IPS-18a (cell line): ENCODE results near the gene SEC16B.

ENCODE experiments used
- H3K27ac ChIP-seq: one replicate; pipeline ENCODE4 v1.5.1; 2013; ENCODE audit warnings: low read length
- H3K27me3 ChIP-seq: one replicate; pipeline ENCODE4 v1.6.1; 2013; ENCODE audit warnings: mild to moderate bottlenecking, low read length; ENCODE audit not compliant: control insufficient read depth, insufficient read depth
- H3K36me3 ChIP-seq: one replicate; pipeline ENCODE4 v1.6.1; 2013; ENCODE audit warnings: low read depth, low read length; ENCODE audit not compliant: control insufficient read depth
- H3K4me1 ChIP-seq: one replicate; pipeline ENCODE4 v1.6.1; 2013; ENCODE audit warnings: low read depth, low read length; ENCODE audit not compliant: control insufficient read depth
- H3K4me3 ChIP-seq: one replicate; pipeline ENCODE4 v1.5.1; 2013; ENCODE audit warnings: low read length
- H3K9ac ChIP-seq: one replicate; pipeline ENCODE4 v1.6.1; 2013; ENCODE audit warnings: mild to moderate bottlenecking, low read length, moderate library complexity
- H3K9me3 ChIP-seq: one replicate; pipeline ENCODE4 v1.6.1; 2013; ENCODE audit warnings: low read depth, low read length; ENCODE audit not compliant: control insufficient read depth

SEC16B gene

GRCh38 chr1:177937174-177937770 lies 32.6 kb downstream of the SEC16B start:
- Histone ChIP-seq H3K9ac (no peak overlapping the region), H3K27ac (no peak overlapping the region), H3K36me3 (no peaks in the 10 kb centered on the region), H3K4me3 (no peak overlapping the region), H3K9me3 (no peaks in the 10 kb centered on the region), H3K27me3 (no peaks in the 10 kb centered on the region), H3K4me1 (no peaks in the 10 kb centered on the region)

GRCh38 chr1:177935638-177936415 lies 34.0 kb downstream of the SEC16B start:
- H3K36me3 ChIP-seq: no peaks in the 10 kb centered on the region
- H3K4me3 ChIP-seq: no peak overlapping the region
- no peaks in the 10 kb centered on the region for H3K9me3 ChIP-seq
- no peaks in the 10 kb centered on the region for H3K4me1 ChIP-seq
- no peak overlapping the region for H3K27ac ChIP-seq
- H3K9ac ChIP-seq: no peak overlapping the region
- no peaks in the 10 kb centered on the region for H3K27me3 ChIP-seq

DNA sequence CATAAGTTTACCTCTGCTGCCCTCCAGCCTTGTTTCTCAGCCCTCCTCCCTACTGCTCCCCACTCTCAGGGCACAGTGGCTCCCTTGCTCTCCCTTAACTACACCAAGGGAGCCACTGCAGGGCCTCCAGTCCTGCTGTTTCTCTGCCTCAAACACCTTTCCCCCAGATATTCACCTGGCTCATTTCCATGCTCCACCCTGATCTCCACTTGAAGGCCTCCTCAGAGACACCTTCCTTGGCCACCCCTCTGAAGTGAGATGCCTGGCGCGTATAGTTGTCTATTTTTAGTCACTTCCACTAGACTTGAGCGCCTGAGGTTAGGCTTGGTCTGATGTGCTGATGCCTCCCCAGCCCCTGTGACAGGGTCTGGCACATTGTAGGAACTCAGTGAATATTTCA lies 34.9 kb downstream of the SEC16B start:
- Histone ChIP-seq H3K27ac (no peak overlapping the region), H3K4me1 (no peaks in the 10 kb centered on the region), H3K27me3 (no peaks in the 10 kb centered on the region)

GRCh38 chr1:177934461-177934860 lies 35.4 kb downstream of the SEC16B start:
- no peak overlapping the region for H3K4me3 ChIP-seq
- H3K36me3 ChIP-seq: no peaks in the 10 kb centered on the region
- no peak overlapping the region for H3K27ac ChIP-seq
- H3K9ac ChIP-seq: no peak overlapping the region
- H3K4me1 ChIP-seq: no peaks in the 10 kb centered on the region
- H3K9me3 ChIP-seq: no peaks in the 10 kb centered on the region
- no peaks in the 10 kb centered on the region for H3K27me3 ChIP-seq

More for the DNA sequence above, 34.9 kb downstream of the SEC16B start:
- H3K4me3 ChIP-seq: no peak overlapping the region
- no peak overlapping the region for H3K9ac ChIP-seq
- no peaks in the 10 kb centered on the region for H3K36me3 ChIP-seq
- H3K9me3 ChIP-seq: no peaks in the 10 kb centered on the region

- Histone ChIP-seq H3K4me1 (peaks cover 2% of the 10 kb centered on the region), H3K27ac (no peak overlapping the region), H3K9me3 (no peaks in the 10 kb centered on the region), H3K4me3 (no peak overlapping the region), H3K27me3 (no peaks in the 10 kb centered on the region), H3K36me3 (no peaks in the 10 kb centered on the region), H3K9ac (no peak overlapping the region)
Observed at GRCh38 chr1:177933881-177934280, 36.0 kb downstream of the SEC16B start.

DNA sequence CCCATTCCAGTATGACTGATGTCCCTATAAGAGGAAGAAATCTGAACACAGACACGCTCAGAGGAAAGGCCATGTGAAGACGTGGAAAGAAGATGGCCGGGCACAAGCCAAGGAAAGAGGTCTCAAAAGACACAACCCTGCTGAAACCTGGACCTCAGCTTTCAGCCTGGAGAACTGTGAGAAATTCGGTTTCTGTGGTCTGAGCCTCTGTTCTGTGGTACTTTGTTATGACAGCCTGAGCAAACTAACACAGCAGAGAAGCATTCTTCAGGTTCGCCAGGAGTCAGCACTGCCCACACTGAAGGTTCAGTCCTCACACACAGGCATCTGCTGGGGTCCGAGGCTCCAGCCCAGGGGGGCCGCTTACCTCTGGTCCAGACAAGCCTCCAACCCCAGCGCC lies 37.7 kb downstream of the SEC16B start:
- Histone ChIP-seq H3K4me3 (no peak overlapping the region), H3K27me3 (no peaks in the 10 kb centered on the region), H3K9me3 (no peaks in the 10 kb centered on the region), H3K27ac (no peak overlapping the region), H3K4me1 (peaks cover 8% of the 10 kb centered on the region), H3K36me3 (no peaks in the 10 kb centered on the region), H3K9ac (no peak overlapping the region)

DNA sequence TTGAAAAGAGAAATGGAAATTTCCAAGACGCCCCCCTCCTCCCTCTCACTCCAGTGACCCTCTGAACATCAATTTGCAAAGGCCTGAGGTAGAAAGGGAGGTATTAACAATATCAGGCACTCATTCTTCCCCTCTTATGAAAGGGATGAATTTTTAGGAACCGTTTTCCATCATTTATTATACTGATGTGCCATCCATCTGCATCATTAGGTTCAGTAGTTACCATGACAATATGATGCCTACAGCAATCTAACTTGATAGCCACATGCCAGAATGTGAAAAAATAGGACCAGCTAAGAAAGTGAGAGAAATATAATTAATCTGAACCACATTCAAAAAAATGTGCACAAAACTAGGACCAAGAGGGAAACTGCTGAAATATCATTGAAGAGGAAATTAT lies 40.9 kb downstream of the SEC16B start:
- Histone ChIP-seq H3K9me3 (no peaks in the 10 kb centered on the region), H3K4me1 (peaks cover 8% of the 10 kb centered on the region), H3K9ac (no peak overlapping the region), H3K27ac (no peak overlapping the region), H3K36me3 (no peaks in the 10 kb centered on the region), H3K4me3 (no peak overlapping the region), H3K27me3 (no peaks in the 10 kb centered on the region)

- Histone ChIP-seq H3K27ac (no peak overlapping the region), H3K4me3 (no peak overlapping the region), H3K27me3 (no peaks in the 10 kb centered on the region), H3K36me3 (no peaks in the 10 kb centered on the region), H3K4me1 (peaks cover 8% of the 10 kb centered on the region), H3K9ac (no peak overlapping the region), H3K9me3 (no peaks in the 10 kb centered on the region)
Observed at GRCh38 chr1:177928194-177928593, 41.7 kb downstream of the SEC16B start.

- no peaks in the 10 kb centered on the region for H3K27me3 ChIP-seq
- no peak overlapping the region for H3K9ac ChIP-seq
- no peaks in the 10 kb centered on the region for H3K9me3 ChIP-seq
- H3K4me3 ChIP-seq: no peak overlapping the region
- peaks cover 8% of the 10 kb centered on the region for H3K4me1 ChIP-seq
- no peak overlapping the region for H3K27ac ChIP-seq
- H3K36me3 ChIP-seq: no peaks in the 10 kb centered on the region
Observed at GRCh38 chr1:177927021-177927596, 42.7 kb downstream of the SEC16B start.

DNA sequence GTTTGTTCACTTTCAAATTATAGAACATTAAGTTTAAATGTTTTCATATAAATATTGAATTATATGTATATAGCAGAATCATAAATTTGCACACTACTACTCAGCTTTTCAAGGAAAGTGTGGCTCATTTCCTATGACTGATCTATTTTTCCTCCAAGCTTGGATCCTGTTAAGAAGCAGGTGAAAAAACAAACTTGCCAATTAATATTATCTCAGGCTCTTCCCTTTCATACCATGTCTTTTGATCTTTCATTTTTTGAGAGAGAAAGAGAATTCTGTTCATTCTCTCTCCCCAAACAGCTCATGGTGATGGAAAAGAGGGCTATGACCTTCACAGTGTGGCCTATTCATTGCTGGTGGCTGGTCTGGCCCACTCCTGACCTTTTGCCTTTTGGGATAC lies 43.7 kb downstream of the SEC16B start:
- Histone ChIP-seq H3K27me3 (no peaks in the 10 kb centered on the region), H3K4me3 (no peak overlapping the region), H3K9ac (no peak overlapping the region), H3K27ac (no peak overlapping the region), H3K36me3 (no peaks in the 10 kb centered on the region), H3K4me1 (peaks cover 10% of the 10 kb centered on the region), H3K9me3 (no peaks in the 10 kb centered on the region)

GRCh38 chr1:177925006-177925405 lies 44.9 kb downstream of the SEC16B start:
- Histone ChIP-seq H3K4me1 (peaks cover 10% of the 10 kb centered on the region), H3K27ac (no peak overlapping the region), H3K36me3 (no peaks in the 10 kb centered on the region), H3K4me3 (no peak overlapping the region), H3K27me3 (no peaks in the 10 kb centered on the region), H3K9ac (no peak overlapping the region), H3K9me3 (no peaks in the 10 kb centered on the region)

DNA sequence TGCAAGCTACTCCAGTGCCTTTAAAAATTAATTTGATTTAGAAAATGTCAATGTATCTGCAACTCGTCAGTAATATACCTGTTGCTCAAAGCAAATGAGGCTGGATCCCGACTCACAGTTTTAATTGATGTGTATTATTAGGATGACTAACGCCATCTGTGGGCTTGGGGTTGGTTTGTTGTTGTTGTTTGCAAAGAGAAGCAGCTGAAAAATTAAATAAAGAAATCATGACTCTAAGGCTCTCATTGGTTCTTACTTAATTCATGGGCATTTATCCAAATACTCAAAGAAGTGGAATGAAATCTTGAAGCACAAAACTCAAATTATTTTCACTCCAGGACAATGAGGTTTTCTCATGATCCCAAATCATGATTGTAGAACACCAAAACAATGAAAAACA lies 46.4 kb downstream of the SEC16B start:
- no peaks in the 10 kb centered on the region for H3K27me3 ChIP-seq

More for the DNA sequence above, 46.4 kb downstream of the SEC16B start:
- no peak overlapping the region for H3K9ac ChIP-seq
- no peaks in the 10 kb centered on the region for H3K9me3 ChIP-seq
- no peaks in the 10 kb centered on the region for H3K36me3 ChIP-seq
- H3K27ac ChIP-seq: no peak overlapping the region
- H3K4me1 ChIP-seq: peaks cover 4% of the 10 kb centered on the region
- no peak overlapping the region for H3K4me3 ChIP-seq
